ENCODE data around the gene ARHGAP26. TPM values are rescaled to one million over a fixed set of nuclear protein-coding genes. Genes with fewer than 3 reads are reported as not detected.

The ARHGAP26 gene
- total RNA-seq, 2 donors from 2014 or later: 15.7 to 23.4 TPM

- H3K9me3 Mint-ChIP-seq: no peaks in the 10 kb centered on the region
- DNase-seq (ENCODE audit: low spot score in 2 of 2) (no peak), ATAC-seq (no peak)
- H3K27ac Mint-ChIP-seq: no peak overlapping the region
- H3K36me3 Mint-ChIP-seq: no peaks in the 10 kb centered on the region
Observed at GRCh38 chr5:142841511-142842265, 71.5 kb downstream of the ARHGAP26 start.

DNA sequence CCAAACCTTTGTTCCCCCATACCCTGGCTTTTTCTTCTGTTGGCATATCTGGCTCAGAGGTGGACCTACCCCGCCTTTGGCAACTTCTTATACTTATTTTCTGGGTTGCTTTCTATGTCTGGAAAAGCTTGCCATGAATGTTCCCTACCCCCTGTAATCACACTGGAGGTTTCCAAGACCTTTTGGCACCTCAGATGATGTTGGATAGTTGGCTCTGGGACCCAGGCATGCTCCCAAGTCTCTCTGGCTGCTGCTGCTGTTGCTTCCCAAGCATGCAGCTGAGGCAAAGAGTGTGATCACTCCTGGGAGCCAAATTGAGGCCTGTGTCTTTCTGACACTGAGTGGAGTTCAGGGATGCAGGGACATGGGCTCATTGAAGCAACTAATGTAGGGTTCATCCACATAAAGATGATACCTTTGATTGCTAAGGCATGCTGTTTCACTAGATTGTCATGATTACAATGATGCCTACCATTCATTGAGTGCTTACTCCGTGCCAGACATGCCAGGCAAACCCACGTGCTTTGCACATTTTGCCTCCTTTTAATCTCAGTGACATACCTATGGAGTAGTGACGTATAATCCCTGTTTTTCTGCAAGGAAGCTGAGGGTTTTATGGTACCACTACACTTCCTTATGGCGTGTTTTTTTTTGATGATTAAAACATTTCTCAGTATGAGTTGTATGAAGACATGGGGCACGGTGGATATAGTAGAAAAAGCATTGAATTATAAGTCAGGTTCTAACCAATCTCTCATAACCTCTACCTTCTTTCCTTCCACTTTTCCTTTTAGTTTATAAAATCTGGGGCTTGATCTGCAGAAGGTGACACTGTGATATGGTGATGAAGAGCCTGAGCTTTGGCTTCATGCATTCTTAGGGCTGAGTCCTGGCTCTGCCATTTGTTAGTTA is 73.1 kb downstream of the ARHGAP26 start:
- H3K36me3 Mint-ChIP-seq: no peaks in the 10 kb centered on the region
- no peak overlapping the region for H3K27ac Mint-ChIP-seq
- H3K9me3 Mint-ChIP-seq: no peaks in the 10 kb centered on the region
- DNase-seq (ENCODE audit: low spot score in 2 of 2): no peak
- ATAC-seq: peak; percentile 26 to 51

- Mint-ChIP-seq H3K9me3 (no peaks in the 10 kb centered on the region), H3K27ac (no peak overlapping the region), H3K36me3 (no peaks in the 10 kb centered on the region)
- DNase-seq (ENCODE audit: low spot score in 2 of 2) (no peak), ATAC-seq (no peak)
Observed at GRCh38 chr5:142844866-142845265, 74.7 kb downstream of the ARHGAP26 start.

GRCh38 chr5:142845402-142845921 is 75.3 kb downstream of the ARHGAP26 start:
- peak overlapping the region in 1 of 2 donors; percentile 46 for H3K27ac Mint-ChIP-seq
- H3K9me3 Mint-ChIP-seq: no peaks in the 10 kb centered on the region
- DNase-seq (ENCODE audit: low spot score in 2 of 2): no peak
- no peaks in the 10 kb centered on the region for H3K36me3 Mint-ChIP-seq
- peak; percentile 28 to 47 for ATAC-seq

DNA sequence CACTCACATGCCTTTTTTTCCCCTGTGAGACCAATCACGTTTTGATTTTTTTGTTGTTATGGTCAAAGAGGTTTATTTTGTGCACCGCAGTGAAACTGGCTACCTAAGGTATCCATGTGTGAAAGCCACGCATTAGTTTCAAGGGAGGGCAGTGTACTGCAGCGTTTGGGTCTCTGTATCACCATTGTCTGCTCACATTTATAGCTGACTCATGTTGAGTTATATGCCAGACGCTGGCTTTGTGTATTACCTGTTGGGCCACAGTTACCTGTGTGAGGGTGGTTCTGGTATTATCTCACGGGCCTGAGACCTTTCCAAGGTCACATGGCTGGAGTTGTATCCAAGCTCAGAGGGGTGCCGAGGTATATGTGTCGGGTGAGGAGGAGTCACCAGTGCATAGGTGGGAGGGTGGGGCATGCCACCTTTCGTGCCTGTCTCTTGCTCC is 75.8 kb downstream of the ARHGAP26 start:
- peak in 1 of 2 donors; percentile 44 for ATAC-seq
- Mint-ChIP-seq H3K9me3 (no peaks in the 10 kb centered on the region), H3K36me3 (no peaks in the 10 kb centered on the region), H3K27ac (peak overlapping the region; percentile 23 to 46)
- no peak for DNase-seq (ENCODE audit: low spot score in 2 of 2)

- ATAC-seq (no peak), DNase-seq (ENCODE audit: low spot score in 2 of 2) (no peak)
- Mint-ChIP-seq H3K36me3 (no peaks in the 10 kb centered on the region), H3K27ac (no peak overlapping the region), H3K9me3 (no peaks in the 10 kb centered on the region)
Observed at GRCh38 chr5:142846406-142846805, 76.2 kb downstream of the ARHGAP26 start.

- H3K9me3 Mint-ChIP-seq: no peaks in the 10 kb centered on the region
- ATAC-seq (no peak), DNase-seq (ENCODE audit: low spot score in 2 of 2) (no peak)
- no peaks in the 10 kb centered on the region for H3K36me3 Mint-ChIP-seq
- peak overlapping the region in 1 of 2 donors; percentile 26 for H3K27ac Mint-ChIP-seq
Observed at GRCh38 chr5:142847898-142848790, 78.0 kb downstream of the ARHGAP26 start.

- DNase-seq (ENCODE audit: low spot score in 2 of 2) (no peak), ATAC-seq (no peak)
- no peaks in the 10 kb centered on the region for H3K36me3 Mint-ChIP-seq
- no peaks in the 10 kb centered on the region for H3K9me3 Mint-ChIP-seq
- H3K27ac Mint-ChIP-seq: no peak overlapping the region
Observed at GRCh38 chr5:142849466-142849865, 79.3 kb downstream of the ARHGAP26 start.

GRCh38 chr5:142849880-142850279 is 79.7 kb downstream of the ARHGAP26 start:
- Mint-ChIP-seq H3K27ac (no peak overlapping the region), H3K9me3 (no peaks in the 10 kb centered on the region), H3K36me3 (no peaks in the 10 kb centered on the region)
- DNase-seq (ENCODE audit: low spot score in 2 of 2) (no peak), ATAC-seq (no peak)

DNA sequence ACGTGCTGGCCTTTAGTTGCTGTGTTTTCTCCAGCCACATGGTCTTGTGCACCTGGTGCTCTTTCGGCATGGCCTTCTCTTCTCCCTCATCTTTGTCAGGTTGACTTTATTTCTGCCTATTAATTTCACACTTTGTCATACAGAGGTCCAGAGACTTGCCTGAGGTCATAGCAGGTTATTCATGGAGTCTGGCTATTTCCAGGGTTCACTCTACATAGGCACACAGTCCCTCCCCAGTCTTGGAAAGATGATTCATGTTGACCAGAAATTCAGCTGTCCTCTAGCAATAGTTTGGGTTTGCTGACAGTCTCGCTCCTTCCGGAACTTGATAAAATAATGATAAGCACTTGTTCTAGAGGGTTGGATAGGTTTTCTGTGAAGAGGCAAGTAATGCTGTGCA is 81.6 kb downstream of the ARHGAP26 start:
- no peaks in the 10 kb centered on the region for H3K36me3 Mint-ChIP-seq
- no peaks in the 10 kb centered on the region for H3K9me3 Mint-ChIP-seq
- no peak overlapping the region for H3K27ac Mint-ChIP-seq
- ATAC-seq (no peak), DNase-seq (ENCODE audit: low spot score in 2 of 2) (no peak)

- H3K36me3 Mint-ChIP-seq: no peaks in the 10 kb centered on the region
Observed at GRCh38 chr5:142852416-142853198, 82.4 kb downstream of the ARHGAP26 start.

DNA sequence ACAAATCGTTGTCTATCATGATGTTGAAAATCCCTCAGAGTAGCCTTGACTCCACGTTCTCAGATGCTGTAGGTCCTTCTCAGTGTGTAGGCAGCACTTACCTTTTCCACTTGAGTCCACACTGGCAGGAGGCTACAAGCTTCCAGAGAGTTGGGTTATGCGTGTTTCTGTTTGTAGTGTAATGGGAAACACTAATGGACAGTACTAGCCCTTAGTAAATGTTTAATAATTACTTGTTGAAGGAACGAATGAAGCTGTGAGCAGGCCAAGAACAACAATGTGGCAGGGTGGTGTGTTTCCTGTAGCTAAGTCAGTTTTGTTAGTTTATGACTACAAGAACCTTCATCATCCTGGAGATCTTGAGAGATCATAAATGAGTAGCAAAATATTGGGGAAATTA is 83.5 kb downstream of the ARHGAP26 start:
- DNase-seq (ENCODE audit: low spot score in 2 of 2): no peak
- Mint-ChIP-seq H3K27ac (no peak overlapping the region), H3K9me3 (no peaks in the 10 kb centered on the region), H3K36me3 (no peaks in the 10 kb centered on the region)
- ATAC-seq: no peak

More at GRCh38 chr5:142852416-142853198, 82.4 kb downstream of the ARHGAP26 start:
- Mint-ChIP-seq H3K27ac (no peak overlapping the region), H3K9me3 (no peaks in the 10 kb centered on the region)
- no peak for DNase-seq (ENCODE audit: low spot score in 2 of 2)
- no peak for ATAC-seq

DNA sequence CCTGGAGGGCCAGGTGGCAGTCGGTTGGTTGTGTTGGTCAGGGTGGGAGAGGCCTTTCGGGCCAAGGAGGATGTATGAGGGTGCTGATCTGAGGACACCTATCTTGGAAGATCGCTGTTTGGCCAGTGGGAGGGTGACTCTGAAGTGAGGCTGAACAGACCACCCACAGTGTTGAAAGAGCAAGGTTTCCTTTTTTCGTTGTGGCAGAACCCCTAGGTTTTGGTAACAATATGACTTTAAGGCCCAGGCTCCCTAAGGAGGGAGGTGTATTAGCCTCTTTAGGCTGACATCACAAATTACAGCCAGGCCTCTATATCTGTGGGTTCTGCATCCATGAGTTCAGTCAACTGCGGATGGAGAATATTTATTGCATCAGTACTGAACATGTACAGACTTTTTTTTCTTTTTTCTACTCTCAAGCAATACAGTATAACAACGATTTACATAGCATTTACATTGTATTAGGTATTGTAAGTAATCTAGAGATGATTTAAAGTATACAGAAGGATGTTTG is 86.1 kb downstream of the ARHGAP26 start:
- no peaks in the 10 kb centered on the region for H3K36me3 Mint-ChIP-seq
- no peak overlapping the region for H3K27ac Mint-ChIP-seq
- no peak for DNase-seq (ENCODE audit: low spot score in 2 of 2)
- H3K9me3 Mint-ChIP-seq: no peaks in the 10 kb centered on the region
- ATAC-seq: no peak

DNA sequence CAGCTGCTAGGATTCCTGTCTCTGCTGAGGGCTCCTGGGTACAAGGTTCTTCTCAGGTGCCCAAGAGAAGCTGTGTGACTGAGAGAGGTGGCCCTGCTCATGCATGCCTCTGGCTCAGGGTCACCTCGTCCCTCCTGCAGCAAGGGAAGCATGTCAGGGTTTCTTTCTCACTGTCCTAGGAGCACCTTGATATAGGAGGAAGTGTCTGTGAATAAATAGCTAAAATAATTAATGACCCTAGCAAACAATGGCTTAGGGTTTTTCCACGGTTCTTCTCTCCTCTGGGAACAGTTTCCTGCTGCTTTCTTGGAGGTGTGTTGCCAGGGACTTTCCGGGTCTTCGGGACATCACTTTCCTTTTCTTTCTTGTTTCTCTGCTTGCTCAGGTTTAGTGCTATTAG is 87.2 kb downstream of the ARHGAP26 start:
- Mint-ChIP-seq H3K27ac (peak overlapping the region in 1 of 2 donors; percentile 17), H3K36me3 (no peaks in the 10 kb centered on the region), H3K9me3 (no peaks in the 10 kb centered on the region)
- ATAC-seq (no peak), DNase-seq (ENCODE audit: low spot score in 2 of 2) (no peak)

GRCh38 chr5:142859037-142859436 is 88.9 kb downstream of the ARHGAP26 start:
- no peaks in the 10 kb centered on the region for H3K9me3 Mint-ChIP-seq

More at GRCh38 chr5:142859037-142859436, 88.9 kb downstream of the ARHGAP26 start:
- DNase-seq (ENCODE audit: low spot score in 2 of 2): no peak
- Mint-ChIP-seq H3K27ac (no peak overlapping the region), H3K36me3 (no peaks in the 10 kb centered on the region)
- ATAC-seq: no peak

Measured in activated naive CD4-positive, alpha-beta T cell treated with anti-CD3 and anti-CD28 coated beads, Interleukin-2, amount 50 U/mL, for 72 hours (primary cell).